Liver (tissue), 9 donors: Measurements from ENCODE around the gene ZER1. TPM values are rescaled to one million over a fixed set of nuclear protein-coding genes. Genes with fewer than 3 reads are reported as not detected.

Source experiments
- DNase-seq: peaks from one replicate; pipeline ENCODE4 v3.0.0-alpha.2; 2017; ENCODE audit warnings: low spot score
- H3K27ac ChIP-seq, 2 donors: one replicate each; pipeline ENCODE4 v1.7.0; 2013; ENCODE audit warnings: inconsistent platforms in 2 of 2, low read length in 2 of 2, control low read depth in 1 of 2, low read depth in 1 of 2, mild to moderate bottlenecking in 1 of 2
- H3K27me3 ChIP-seq, 4 donors: one replicate each; pipeline versions ENCODE4 v1.6.1 to v1.7.0; 2013; ENCODE audit warnings: low read length in 3 of 4, inconsistent platforms in 1 of 4, mild to moderate bottlenecking in 1 of 4, moderate library complexity in 1 of 4; ENCODE audit not compliant: control insufficient read depth in 4 of 4, insufficient read depth in 4 of 4
- H3K36me3 ChIP-seq, 4 donors: one replicate each; pipeline versions ENCODE4 v1.6.1 to v1.7.0; 2013; ENCODE audit warnings: low read length in 3 of 4, mild to moderate bottlenecking in 3 of 4, low read depth in 1 of 4, moderate library complexity in 1 of 4; ENCODE audit not compliant: control insufficient read depth in 4 of 4, insufficient read depth in 3 of 4
- H3K4me1 ChIP-seq, 4 donors: one replicate each; pipeline versions ENCODE4 v1.6.1 to v1.7.0; 2013; ENCODE audit warnings: low read length in 3 of 4, mild to moderate bottlenecking in 3 of 4, moderate library complexity in 1 of 4; ENCODE audit not compliant: control insufficient read depth in 4 of 4, insufficient read depth in 4 of 4
- H3K4me3 ChIP-seq, 3 donors: one replicate each; pipeline versions ENCODE4 v1.6.1 to v1.7.0; 2013; ENCODE audit warnings: low read length in 3 of 3, control low read depth in 1 of 3, low read depth in 1 of 3, mild to moderate bottlenecking in 1 of 3
- H3K9ac ChIP-seq, 2 donors: one replicate each; pipeline ENCODE4 v1.7.0; 2013; ENCODE audit warnings: low read length in 2 of 2, mild to moderate bottlenecking in 2 of 2, moderate library complexity in 2 of 2, control low read depth in 1 of 2, low read depth in 1 of 2
- H3K9me3 ChIP-seq, 4 donors: one replicate each; pipeline versions ENCODE4 v1.6.1 to v1.7.0; 2013; ENCODE audit warnings: low read length in 3 of 4; ENCODE audit not compliant: control insufficient read depth in 4 of 4
- EGR1 ChIP-seq, 2 donors: IDR thresholded peaks; 2 replicates each; pipeline ENCODE4 v1.6.1; 2016 to 2018; ENCODE audit warnings: antibody characterized with exemption in 2 of 2, low read depth in 2 of 2
- FOXA1 ChIP-seq: IDR thresholded peaks from 2 replicates; pipeline ENCODE4 v1.6.1; 2016; ENCODE audit warnings: antibody characterized with exemption
- FOXA2 ChIP-seq: IDR thresholded peaks from 2 replicates; pipeline ENCODE4 v1.6.1; 2016; ENCODE audit warnings: antibody characterized with exemption
- GABPA ChIP-seq, 2 donors: IDR thresholded peaks in 1 of 2; conservative IDR thresholded peaks in 1 of 2; 2 replicates each; pipeline ENCODE4 v1.6.1; 2016; ENCODE audit warnings: antibody characterized with exemption in 2 of 2, mild to moderate bottlenecking in 1 of 2, moderate library complexity in 1 of 2
- HNF4A ChIP-seq, 2 donors: conservative IDR thresholded peaks; 2 replicates each; pipeline ENCODE4 v1.6.1; 2016; ENCODE audit warnings: antibody characterized with exemption in 2 of 2, mild to moderate bottlenecking in 2 of 2
- HNF4G ChIP-seq: IDR thresholded peaks from 2 replicates; pipeline ENCODE4 v1.6.1; 2016; ENCODE audit warnings: antibody characterized with exemption
- JUND ChIP-seq, 2 donors: IDR thresholded peaks; 2 replicates each; pipeline ENCODE4 v1.6.1; 2016; ENCODE audit warnings: antibody characterized with exemption in 2 of 2
- NR2F2 ChIP-seq: IDR thresholded peaks from 2 replicates; pipeline ENCODE4 v1.6.1; 2016; ENCODE audit warnings: antibody characterized with exemption
- RAD21 ChIP-seq, 2 donors: IDR thresholded peaks; 2 replicates each; pipeline ENCODE4 v1.6.1; 2016; ENCODE audit warnings: antibody characterized with exemption in 2 of 2, mild to moderate bottlenecking in 2 of 2
- RXRA ChIP-seq, 2 donors: IDR thresholded peaks; 2 replicates each; pipeline ENCODE4 v1.6.1; 2017 to 2018; ENCODE audit warnings: antibody characterized with exemption in 2 of 2, mild to moderate bottlenecking in 1 of 2
- SP1 ChIP-seq: IDR thresholded peaks from 2 replicates; pipeline ENCODE4 v1.6.1; 2018; ENCODE audit warnings: antibody characterized with exemption, mild to moderate bottlenecking
- TAF1 ChIP-seq: conservative IDR thresholded peaks from 2 replicates; pipeline ENCODE4 v1.6.1; 2016; ENCODE audit warnings: antibody characterized with exemption, mild to moderate bottlenecking
- YY1 ChIP-seq: IDR thresholded peaks from 2 replicates; pipeline ENCODE4 v1.6.1; 2016; ENCODE audit warnings: antibody characterized with exemption, mild to moderate bottlenecking
- WGBS: extraction: QIAGEN DNeasy Blood & Tissue Kit; methylation state at CpG from one replicate; pipeline ENCODE4 v1.1.7; 2013; 5-methylcytosine and 5-hydroxymethylcytosine counted together
- polyA plus RNA-seq, 2 donors: library from polyadenylated mRNA; stranded (reverse) in 1 of 2; unstranded in 1 of 2; fragments of 200-250 nt in 1 of 2; fragments of >200 nt in 1 of 2; fragmentation: Nextera tagmentation in 1 of 2; extraction: Ambion mirVana in 1 of 2; gene quantifications; one replicate each; pipeline versions ENCODE4 v1.2.1 to v1.2.3, GENCODE V29; 2013 to 2015
- total RNA-seq, 2 donors: library from RNA; depleted of rRNA; stranded (reverse); fragments of >200 nt; gene quantifications; one replicate each; pipeline ENCODE4 v1.2.3, GENCODE V29; 2014
- TF ChIP-seq, protein P1 (sequence below): IDR thresholded peaks from 2 replicates; pipeline ENCODE4 v1.6.1; 2016; ENCODE audit warnings: antibody characterized with exemption
- TF ChIP-seq, protein P2 (sequence below): IDR thresholded peaks from 2 replicates; pipeline ENCODE4 v1.6.1; 2016; ENCODE audit warnings: antibody characterized with exemption
- TF ChIP-seq, protein P3 (sequence below): IDR thresholded peaks from 2 replicates; pipeline ENCODE4 v1.6.1; 2016; ENCODE audit warnings: antibody characterized with exemption, mild to moderate bottlenecking
- TF ChIP-seq, protein P4 (sequence below): IDR thresholded peaks from 2 replicates; pipeline ENCODE4 v1.6.1; 2016; ENCODE audit warnings: antibody characterized with exemption
- TF ChIP-seq, protein P5 (sequence below): fragments of 150-350 bp; IDR thresholded peaks from 2 replicates; pipeline ENCODE4 v1.5.1; 2017; ENCODE audit warnings: improper control_type of control experiment, low read depth, low read length; ENCODE audit not compliant: missing input control
- donor health status: healthy.
- donor health status: healthy.
- donor health status: healthy.
- donor health status: healthy.
- donor health status: healthy.

Gene ZER1
- total and polyA plus RNA-seq, 4 donors, result 7.6 to 29.1 (median 15.8) TPM

DNA sequence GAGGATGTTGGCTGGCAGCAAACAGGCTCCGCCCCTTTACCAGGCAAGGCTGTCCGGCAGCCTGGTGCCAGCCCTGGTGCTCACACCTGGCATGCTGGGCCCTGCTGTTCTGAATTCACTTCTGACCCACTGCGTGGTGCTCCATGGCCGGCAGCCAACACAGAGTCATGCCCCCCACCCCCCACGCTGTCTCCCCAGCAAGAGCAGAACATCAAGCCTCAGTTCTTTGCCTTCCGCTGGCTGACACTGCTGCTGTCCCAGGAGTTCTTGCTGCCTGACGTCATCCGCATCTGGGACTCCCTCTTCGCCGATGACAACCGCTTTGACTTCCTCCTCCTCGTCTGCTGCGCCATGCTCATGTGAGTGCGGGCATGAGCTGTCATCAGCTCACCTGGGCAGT, 33.9 kb upstream of the ZER1 start:
- Histone ChIP-seq H3K27ac (no peak overlapping the region), H3K4me1 (no peaks in the 10 kb centered on the region), H3K36me3 (peaks cover 31 to 63% (median 36%) of the 10 kb centered on the region in 4 donors), H3K9ac (no peak overlapping the region), H3K27me3 (no peaks in the 10 kb centered on the region), H3K9me3 (no peaks in the 10 kb centered on the region), H3K4me3 (no peak overlapping the region)
- DNase-seq, result no peak
- TF ChIP-seq RXRA (IDR thresholded peaks at IDR 0.05) (no peak), JUND (IDR thresholded peaks at IDR 0.05) (no peak), SP1 (no peak), TAF1 (no peak), HNF4G (no peak), NR2F2 (no peak), GABPA (IDR thresholded peaks at IDR 0.05 in 1 of 2, conservative IDR thresholded peaks at IDR 0.05 in 1 of 2) (no peak), FOXA1 (no peak), YY1 (no peak), EGR1 (IDR thresholded peaks at IDR 0.05; ENCODE audit: low read depth in 2 of 2) (no peak), RAD21 (IDR thresholded peaks at IDR 0.05) (no peak), FOXA2 (no peak), HNF4A (conservative IDR thresholded peaks at IDR 0.05) (no peak)
- TF ChIP-seq, protein P1, sequence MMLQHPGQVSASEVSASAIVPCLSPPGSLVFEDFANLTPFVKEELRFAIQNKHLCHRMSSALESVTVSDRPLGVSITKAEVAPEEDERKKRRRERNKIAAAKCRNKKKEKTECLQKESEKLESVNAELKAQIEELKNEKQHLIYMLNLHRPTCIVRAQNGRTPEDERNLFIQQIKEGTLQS, result no peak
- TF ChIP-seq, protein P2, sequence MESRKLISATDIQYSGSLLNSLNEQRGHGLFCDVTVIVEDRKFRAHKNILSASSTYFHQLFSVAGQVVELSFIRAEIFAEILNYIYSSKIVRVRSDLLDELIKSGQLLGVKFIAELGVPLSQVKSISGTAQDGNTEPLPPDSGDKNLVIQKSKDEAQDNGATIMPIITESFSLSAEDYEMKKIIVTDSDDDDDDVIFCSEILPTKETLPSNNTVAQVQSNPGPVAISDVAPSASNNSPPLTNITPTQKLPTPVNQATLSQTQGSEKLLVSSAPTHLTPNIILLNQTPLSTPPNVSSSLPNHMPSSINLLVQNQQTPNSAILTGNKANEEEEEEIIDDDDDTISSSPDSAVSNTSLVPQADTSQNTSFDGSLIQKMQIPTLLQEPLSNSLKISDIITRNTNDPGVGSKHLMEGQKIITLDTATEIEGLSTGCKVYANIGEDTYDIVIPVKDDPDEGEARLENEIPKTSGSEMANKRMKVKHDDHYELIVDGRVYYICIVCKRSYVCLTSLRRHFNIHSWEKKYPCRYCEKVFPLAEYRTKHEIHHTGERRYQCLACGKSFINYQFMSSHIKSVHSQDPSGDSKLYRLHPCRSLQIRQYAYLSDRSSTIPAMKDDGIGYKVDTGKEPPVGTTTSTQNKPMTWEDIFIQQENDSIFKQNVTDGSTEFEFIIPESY, result no peak
- TF ChIP-seq, protein P3, sequence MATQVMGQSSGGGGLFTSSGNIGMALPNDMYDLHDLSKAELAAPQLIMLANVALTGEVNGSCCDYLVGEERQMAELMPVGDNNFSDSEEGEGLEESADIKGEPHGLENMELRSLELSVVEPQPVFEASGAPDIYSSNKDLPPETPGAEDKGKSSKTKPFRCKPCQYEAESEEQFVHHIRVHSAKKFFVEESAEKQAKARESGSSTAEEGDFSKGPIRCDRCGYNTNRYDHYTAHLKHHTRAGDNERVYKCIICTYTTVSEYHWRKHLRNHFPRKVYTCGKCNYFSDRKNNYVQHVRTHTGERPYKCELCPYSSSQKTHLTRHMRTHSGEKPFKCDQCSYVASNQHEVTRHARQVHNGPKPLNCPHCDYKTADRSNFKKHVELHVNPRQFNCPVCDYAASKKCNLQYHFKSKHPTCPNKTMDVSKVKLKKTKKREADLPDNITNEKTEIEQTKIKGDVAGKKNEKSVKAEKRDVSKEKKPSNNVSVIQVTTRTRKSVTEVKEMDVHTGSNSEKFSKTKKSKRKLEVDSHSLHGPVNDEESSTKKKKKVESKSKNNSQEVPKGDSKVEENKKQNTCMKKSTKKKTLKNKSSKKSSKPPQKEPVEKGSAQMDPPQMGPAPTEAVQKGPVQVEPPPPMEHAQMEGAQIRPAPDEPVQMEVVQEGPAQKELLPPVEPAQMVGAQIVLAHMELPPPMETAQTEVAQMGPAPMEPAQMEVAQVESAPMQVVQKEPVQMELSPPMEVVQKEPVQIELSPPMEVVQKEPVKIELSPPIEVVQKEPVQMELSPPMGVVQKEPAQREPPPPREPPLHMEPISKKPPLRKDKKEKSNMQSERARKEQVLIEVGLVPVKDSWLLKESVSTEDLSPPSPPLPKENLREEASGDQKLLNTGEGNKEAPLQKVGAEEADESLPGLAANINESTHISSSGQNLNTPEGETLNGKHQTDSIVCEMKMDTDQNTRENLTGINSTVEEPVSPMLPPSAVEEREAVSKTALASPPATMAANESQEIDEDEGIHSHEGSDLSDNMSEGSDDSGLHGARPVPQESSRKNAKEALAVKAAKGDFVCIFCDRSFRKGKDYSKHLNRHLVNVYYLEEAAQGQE, result no peak
- TF ChIP-seq, protein P4, sequence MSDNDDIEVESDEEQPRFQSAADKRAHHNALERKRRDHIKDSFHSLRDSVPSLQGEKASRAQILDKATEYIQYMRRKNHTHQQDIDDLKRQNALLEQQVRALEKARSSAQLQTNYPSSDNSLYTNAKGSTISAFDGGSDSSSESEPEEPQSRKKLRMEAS, result no peak
- TF ChIP-seq, protein P5, sequence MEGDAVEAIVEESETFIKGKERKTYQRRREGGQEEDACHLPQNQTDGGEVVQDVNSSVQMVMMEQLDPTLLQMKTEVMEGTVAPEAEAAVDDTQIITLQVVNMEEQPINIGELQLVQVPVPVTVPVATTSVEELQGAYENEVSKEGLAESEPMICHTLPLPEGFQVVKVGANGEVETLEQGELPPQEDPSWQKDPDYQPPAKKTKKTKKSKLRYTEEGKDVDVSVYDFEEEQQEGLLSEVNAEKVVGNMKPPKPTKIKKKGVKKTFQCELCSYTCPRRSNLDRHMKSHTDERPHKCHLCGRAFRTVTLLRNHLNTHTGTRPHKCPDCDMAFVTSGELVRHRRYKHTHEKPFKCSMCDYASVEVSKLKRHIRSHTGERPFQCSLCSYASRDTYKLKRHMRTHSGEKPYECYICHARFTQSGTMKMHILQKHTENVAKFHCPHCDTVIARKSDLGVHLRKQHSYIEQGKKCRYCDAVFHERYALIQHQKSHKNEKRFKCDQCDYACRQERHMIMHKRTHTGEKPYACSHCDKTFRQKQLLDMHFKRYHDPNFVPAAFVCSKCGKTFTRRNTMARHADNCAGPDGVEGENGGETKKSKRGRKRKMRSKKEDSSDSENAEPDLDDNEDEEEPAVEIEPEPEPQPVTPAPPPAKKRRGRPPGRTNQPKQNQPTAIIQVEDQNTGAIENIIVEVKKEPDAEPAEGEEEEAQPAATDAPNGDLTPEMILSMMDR, result no peak
- 93% methylated on average over 14 of the region's 14 CpGs for WGBS
